GM12873 (cell line): ENCODE data around the gene CDC5L.

ENCODE experiments used
- CTCF ChIP-seq: IDR thresholded peaks from 2 replicates; pipeline ENCODE4 v1.5.1; 2012; ENCODE audit warnings: low read depth, mild to moderate bottlenecking, moderate library complexity, low read length, control low read depth; ENCODE audit not compliant: insufficient read depth; ENCODE audit errors: missing control alignments

Gene CDC5L

GRCh38 chr6:44442833-44443444 is 55.4 kb downstream of the CDC5L start:
- no peak for TF ChIP-seq CTCF

GRCh38 chr6:44444853-44445252 is 57.3 kb downstream of the CDC5L start:
- no peak for TF ChIP-seq CTCF

- TF ChIP-seq CTCF, result no peak
Observed at GRCh38 chr6:44446626-44447300, 59.3 kb downstream of the CDC5L start.

GRCh38 chr6:44451803-44452695 is 64.5 kb downstream of the CDC5L start:
- TF ChIP-seq CTCF, result no peak

- TF ChIP-seq CTCF, result no peak
Observed at GRCh38 chr6:44452725-44453124, 65.2 kb downstream of the CDC5L start.

- no peak for TF ChIP-seq CTCF
Observed at GRCh38 chr6:44453146-44453545, 65.6 kb downstream of the CDC5L start.

GRCh38 chr6:44454198-44454597 is 66.7 kb downstream of the CDC5L start:
- TF ChIP-seq CTCF, result no peak
